NT2/D1 (cell line): ENCODE measurements around the gene FGL2.
"Not testable (repeated sequence)": the region's sequence is repeated elsewhere in the genome, so short reads cannot be mapped to it uniquely, and the experiment has no call there.

ENCODE experiments used
- DNase-seq: peaks from one replicate; pipeline ENCODE4 v3.0.0-alpha.2; 2011; ENCODE audit warnings: low read depth, low spot score
- H3K27me3 ChIP-seq: 2 replicates; pipeline ENCODE4 v1.6.0; 2011; ENCODE audit warnings: mild to moderate bottlenecking; ENCODE audit not compliant: insufficient read length, insufficient read depth
- H3K36me3 ChIP-seq: 2 replicates; pipeline ENCODE4 v1.6.1; 2011; ENCODE audit warnings: mild to moderate bottlenecking, low read length, mixed read lengths; ENCODE audit not compliant: insufficient read depth, insufficient read length
- H3K4me1 ChIP-seq: 2 replicates; pipeline ENCODE4 v1.5.1; 2011; ENCODE audit not compliant: insufficient read depth, insufficient read length
- H3K4me3 ChIP-seq: 2 replicates; pipeline ENCODE4 v1.5.1; 2011; ENCODE audit warnings: low read depth; ENCODE audit not compliant: insufficient read length
- H3K9ac ChIP-seq: 2 replicates; pipeline ENCODE4 v1.6.0; 2011; ENCODE audit warnings: low read depth; ENCODE audit not compliant: insufficient read length
- H3K9me3 ChIP-seq: 2 replicates; pipeline ENCODE4 v1.5.1; 2011; ENCODE audit warnings: mild to moderate bottlenecking, low read length; ENCODE audit not compliant: insufficient read depth
- SUZ12 ChIP-seq: IDR thresholded peaks from 2 replicates; pipeline ENCODE4 v1.6.1; 2011; ENCODE audit not compliant: insufficient read length, insufficient read depth; ENCODE audit errors: extremely low read depth
- YY1 ChIP-seq: IDR thresholded peaks from 2 replicates; pipeline ENCODE4 v1.6.1; 2011; ENCODE audit not compliant: insufficient read length, insufficient read depth
- ZNF274 ChIP-seq: IDR thresholded peaks from 2 replicates; pipeline ENCODE4 v1.6.1; 2011; ENCODE audit warnings: mild to moderate bottlenecking, low read depth, low read length

Gene FGL2

GRCh38 chr7:77242068-77242467 is 42.4 kb upstream of the FGL2 start:
- Histone ChIP-seq H3K9ac (no peak overlapping the region), H3K9me3 (no peaks in the 10 kb centered on the region), H3K36me3 (no peaks in the 10 kb centered on the region), H3K27me3 (peaks cover 4% of the 10 kb centered on the region), H3K4me3 (no peak overlapping the region), H3K4me1 (no peaks in the 10 kb centered on the region)
- TF ChIP-seq ZNF274 (no peak), SUZ12 (no peak), YY1 (no peak)
- DNase-seq, result no peak

GRCh38 chr7:77239471-77239870 is 39.9 kb upstream of the FGL2 start:
- H3K36me3 ChIP-seq, result no peaks in the 10 kb centered on the region

GRCh38 chr7:77238703-77239136 is 39.1 kb upstream of the FGL2 start:
- DNase-seq, result no peak
- Histone ChIP-seq H3K9me3 (no peaks in the 10 kb centered on the region), H3K4me3 (no peak overlapping the region), H3K4me1 (no peaks in the 10 kb centered on the region), H3K36me3 (no peaks in the 10 kb centered on the region), H3K27me3 (peaks cover 4% of the 10 kb centered on the region), H3K9ac (no peak overlapping the region)
- TF ChIP-seq YY1 (no peak), ZNF274 (no peak), SUZ12 (no peak)

More at GRCh38 chr7:77239471-77239870, 39.9 kb upstream of the FGL2 start:
- Histone ChIP-seq H3K9me3 (no peaks in the 10 kb centered on the region), H3K4me1 (no peaks in the 10 kb centered on the region), H3K4me3 (no peak overlapping the region), H3K9ac (no peak overlapping the region), H3K27me3 (peaks cover 4% of the 10 kb centered on the region)
- TF ChIP-seq YY1, result no peak
- TF ChIP-seq SUZ12, result no peak
- TF ChIP-seq ZNF274, result no peak
- DNase-seq, result no peak

GRCh38 chr7:77235276-77235675 is 35.7 kb upstream of the FGL2 start:
- peaks cover 4% of the 10 kb centered on the region for H3K27me3 ChIP-seq
- TF ChIP-seq YY1 (no peak), ZNF274 (no peak), SUZ12 (no peak)
- no peaks in the 10 kb centered on the region for H3K4me1 ChIP-seq
- H3K36me3 ChIP-seq, result no peaks in the 10 kb centered on the region
- no peak for DNase-seq
- H3K9me3 ChIP-seq, result 0 out of 2 replicates have a peak, but pooled peaks cover 5% of the 10 kb centered on the region
- H3K9ac ChIP-seq, result no peak overlapping the region
- no peak overlapping the region for H3K4me3 ChIP-seq

GRCh38 chr7:77232467-77232866 is 32.8 kb upstream of the FGL2 start:
- Histone ChIP-seq H3K9ac (no peak overlapping the region), H3K4me1 (no peaks in the 10 kb centered on the region), H3K9me3 (0 out of 2 replicates have a peak, but pooled peaks cover 5% of the 10 kb centered on the region), H3K4me3 (no peak overlapping the region), H3K36me3 (no peaks in the 10 kb centered on the region), H3K27me3 (peaks cover 2% of the 10 kb centered on the region)
- DNase-seq, result no peak
- TF ChIP-seq SUZ12, result no peak
- TF ChIP-seq ZNF274, result no peak
- no peak for TF ChIP-seq YY1

GRCh38 chr7:77228795-77229194 is 29.2 kb upstream of the FGL2 start:
- not testable (repeated sequence) for H3K9ac ChIP-seq, H3K36me3 ChIP-seq, H3K4me1 ChIP-seq, H3K9me3 ChIP-seq, H3K4me3 ChIP-seq, DNase-seq, H3K27me3 ChIP-seq

GRCh38 chr7:77226357-77226839 is 26.8 kb upstream of the FGL2 start:
- no peak for TF ChIP-seq YY1
- TF ChIP-seq SUZ12, result no peak
- TF ChIP-seq ZNF274, result no peak
- Histone ChIP-seq H3K27me3 (no peaks in the 10 kb centered on the region), H3K9me3 (0 out of 2 replicates have a peak, but pooled peaks cover 5% of the 10 kb centered on the region)

GRCh38 chr7:77223261-77223660 is 23.6 kb upstream of the FGL2 start:
- Histone ChIP-seq H3K9ac (no peak overlapping the region), H3K36me3 (no peaks in the 10 kb centered on the region), H3K4me3 (no peak overlapping the region), H3K27me3 (no peaks in the 10 kb centered on the region), H3K4me1 (no peaks in the 10 kb centered on the region), H3K9me3 (peaks cover 13% of the 10 kb centered on the region)
- DNase-seq, result no peak
- TF ChIP-seq YY1 (no peak), ZNF274 (no peak), SUZ12 (no peak)

More at GRCh38 chr7:77226357-77226839, 26.8 kb upstream of the FGL2 start:
- Histone ChIP-seq H3K4me3 (no peak overlapping the region), H3K36me3 (no peaks in the 10 kb centered on the region), H3K4me1 (no peaks in the 10 kb centered on the region), H3K9ac (no peak overlapping the region)
- DNase-seq, result no peak
